ENCODE results near the gene CTNNBL1. TPM values are rescaled to one million over a fixed set of nuclear protein-coding genes. Genes with fewer than 3 reads are reported as not detected.

CTNNBL1 gene
- total RNA-seq, 4 donors from 2014 or later, result 24.2 to 34.9 (median 31.6) TPM

GRCh38 chr20:37882961-37883712 lies 189.3 kb downstream of the CTNNBL1 start:
- ATAC-seq (ENCODE audit: low FRiP score) (no peak), DNase-seq (ENCODE audit: low spot score) (no peak)
- no peak for TF ChIP-seq CTCF (IDR thresholded peaks at IDR 0.05)

GRCh38 chr20:37885042-37885441 lies 191.2 kb downstream of the CTNNBL1 start:
- ATAC-seq (ENCODE audit: low FRiP score) (no peak), DNase-seq (ENCODE audit: low spot score) (no peak)
- no peak for TF ChIP-seq CTCF (IDR thresholded peaks at IDR 0.05)

- no peak for ATAC-seq (ENCODE audit: low FRiP score)
- TF ChIP-seq CTCF (IDR thresholded peaks at IDR 0.05), result no peak
- DNase-seq (ENCODE audit: low spot score), result no peak
Observed at GRCh38 chr20:37885593-37886503, 192.0 kb downstream of the CTNNBL1 start.

- no peak for TF ChIP-seq CTCF (IDR thresholded peaks at IDR 0.05)
- no peak for ATAC-seq (ENCODE audit: low FRiP score)
Observed at GRCh38 chr20:37886851-37887297, 193.0 kb downstream of the CTNNBL1 start.

GRCh38 chr20:37888641-37889040 lies 194.8 kb downstream of the CTNNBL1 start:
- TF ChIP-seq CTCF (IDR thresholded peaks at IDR 0.05), result no peak
- DNase-seq (ENCODE audit: low spot score) (no peak), ATAC-seq (ENCODE audit: low FRiP score) (no peak)

More at GRCh38 chr20:37886851-37887297, 193.0 kb downstream of the CTNNBL1 start:
- no peak for DNase-seq (ENCODE audit: low spot score)

GRCh38 chr20:37890108-37890507 lies 196.3 kb downstream of the CTNNBL1 start:
- DNase-seq (ENCODE audit: low spot score) (no peak), ATAC-seq (ENCODE audit: low FRiP score) (no peak)
- TF ChIP-seq CTCF (IDR thresholded peaks at IDR 0.05), result no peak
